Keratinocyte (primary cell): ENCODE results near the gene CLRN3. TPM values are rescaled to one million over a fixed set of nuclear protein-coding genes. Genes with fewer than 3 reads are reported as not detected.

ENCODE experiments used
- DNase-seq: peaks from one replicate; pipeline ENCODE4 v3.0.0-alpha.2; 2011; ENCODE audit warnings: low read depth, missing footprints, low spot score
- FAIRE-seq: peaks from 2 replicates; lab custom pipeline; 2011; peaks lifted over from hg19 to GRCh38; lab: Jason Lieb, UNC
- H2AFZ ChIP-seq: 2 replicates; pipeline ENCODE4 v1.6.0; 2012; ENCODE audit warnings: low read length, control low read depth, inconsistent platforms; ENCODE audit not compliant: control insufficient read depth
- H3K27ac ChIP-seq: 2 replicates; pipeline ENCODE4 v1.5.1; 2011; ENCODE audit warnings: low read length; ENCODE audit not compliant: control insufficient read depth, insufficient read depth
- H3K27me3 ChIP-seq: 3 replicates; pipeline ENCODE4 v1.6.0; 2011; ENCODE audit warnings: low read length; ENCODE audit not compliant: control insufficient read depth, insufficient read depth; ENCODE audit errors: extremely low read depth
- H3K36me3 ChIP-seq, 2 experiments: 2 replicates in 1 of 2; 3 replicates in 1 of 2; pipeline ENCODE4 v1.5.1; 2011; ENCODE audit warnings: low read length in 2 of 2, mild to moderate bottlenecking in 1 of 2; ENCODE audit not compliant: control insufficient read depth in 2 of 2, insufficient read depth in 2 of 2; ENCODE audit errors: extremely low read depth in 1 of 2
- H3K4me1 ChIP-seq: 3 replicates; pipeline ENCODE4 v1.5.1; 2011; ENCODE audit warnings: low read length; ENCODE audit not compliant: control insufficient read depth, insufficient read depth; ENCODE audit errors: extremely low read depth
- H3K4me2 ChIP-seq: 3 replicates; pipeline ENCODE4 v1.6.0; 2011; ENCODE audit warnings: low read depth, low read length; ENCODE audit not compliant: control insufficient read depth, insufficient read depth; ENCODE audit errors: extremely low read depth
- H3K4me3 ChIP-seq, 3 experiments: fragments of 200-600 bp in 1 of 3; sonication (generic) in 1 of 3; 2 replicates in 2 of 3; 3 replicates in 1 of 3; pipeline ENCODE4 v1.5.1; 2011 to 2016; ENCODE audit warnings: low read length in 3 of 3, mild to moderate bottlenecking in 3 of 3, control low read depth in 2 of 3, inconsistent platforms in 1 of 3, low read depth in 1 of 3, mixed read lengths in 1 of 3, mixed run types in 1 of 3, moderate library complexity in 1 of 3; ENCODE audit not compliant: control insufficient read depth in 2 of 3, insufficient read depth in 2 of 3; ENCODE audit errors: extremely low read depth in 1 of 3
- H3K79me2 ChIP-seq: 2 replicates; pipeline ENCODE4 v1.6.0; 2012; ENCODE audit warnings: low read length; ENCODE audit not compliant: control insufficient read depth, insufficient read depth
- H3K9ac ChIP-seq: 3 replicates; pipeline ENCODE4 v1.6.0; 2011; ENCODE audit warnings: low read length; ENCODE audit not compliant: control insufficient read depth, insufficient read depth; ENCODE audit errors: extremely low read depth
- H3K9me1 ChIP-seq: 3 replicates; pipeline ENCODE4 v1.6.0; 2011; ENCODE audit warnings: low read length; ENCODE audit not compliant: control insufficient read depth, insufficient read depth; ENCODE audit errors: extremely low read depth
- H3K9me3 ChIP-seq: 2 replicates; pipeline ENCODE4 v1.5.1; 2012; ENCODE audit warnings: low read depth, low read length; ENCODE audit not compliant: control insufficient read depth
- H4K20me1 ChIP-seq: 3 replicates; pipeline ENCODE4 v1.6.0; 2011; ENCODE audit warnings: low read length; ENCODE audit not compliant: control insufficient read depth, insufficient read depth; ENCODE audit errors: extremely low read depth
- CTCF ChIP-seq, 3 experiments: IDR thresholded peaks in 1 of 3; conservative IDR thresholded peaks in 1 of 3; optimal IDR thresholded peaks in 1 of 3; 2 replicates in 2 of 3; 3 replicates in 1 of 3; pipeline versions ENCODE3 to v1.5.1; 2011; ENCODE audit warnings: low read length in 3 of 3, mild to moderate bottlenecking in 3 of 3, moderate library complexity in 2 of 3, control low read depth in 1 of 3, inconsistent platforms in 1 of 3; ENCODE audit not compliant: insufficient read depth in 2 of 3; ENCODE audit errors: extremely low read depth in 1 of 3
- EZH2 ChIP-seq: IDR thresholded peaks from one replicate; pipeline ENCODE4 v1.6.1; 2012; ENCODE audit warnings: inconsistent platforms, mild to moderate bottlenecking, low read length, moderate library complexity
- dilution Hi-C: fragments of 300-500 bp; cut with MboI; formaldehyde crosslinking; loops from one replicate; pipeline ENCODE4 v1.7.0; 2020; ENCODE audit warnings: low sequenced_read_pairs; ENCODE audit not compliant: extremely low pct_ligation_motif_present
- polyA plus RNA-seq, 5 experiments: library from polyadenylated mRNA; depleted of rRNA in 3 of 5; stranded (reverse) in 3 of 5; stranded (forward) in 1 of 5; unstranded in 1 of 5; fragments of >200 nt; gene quantifications; 1 replicate in 1 of 5; 2 replicates in 3 of 5; 3 replicates in 1 of 5; pipeline versions ENCODE4 v1.2.1 to v1.2.3, GENCODE V29; 2011 to 2012; ENCODE audit warnings: missing spikeins in 2 of 5, low read depth in 1 of 5, low replicate concordance in 1 of 5

Gene CLRN3
- polyA plus RNA-seq, 1 donor (not counting 4 experiments of a cell fraction or from before 2014, with no cell fraction given), result not detected

DNA sequence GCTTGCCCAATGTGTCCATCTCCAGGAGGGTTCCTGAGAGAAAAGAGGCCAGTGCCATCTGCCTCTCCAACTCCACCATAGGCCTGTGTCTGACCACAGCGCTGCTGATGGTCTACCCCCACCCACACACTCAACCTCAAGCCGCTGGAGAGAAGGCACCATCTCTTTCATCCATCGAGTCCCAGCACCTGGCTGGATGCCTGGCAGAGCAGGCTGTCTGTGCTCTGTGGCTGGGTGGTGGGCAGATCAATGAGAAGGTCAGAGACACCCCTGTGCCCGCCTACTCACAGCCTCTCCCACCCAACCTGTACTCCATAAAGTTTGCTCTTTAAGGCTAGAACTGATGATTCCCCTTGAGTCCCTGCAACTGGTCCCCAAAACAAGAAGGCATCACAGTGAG is 58.0 kb downstream of the CLRN3 start:
- peaks cover 2% of the 10 kb centered on the region for H4K20me1 ChIP-seq
- H3K36me3 ChIP-seq, result no peaks in the 10 kb centered on the region
- H3K4me3 ChIP-seq, result no peak overlapping the region
- DNase-seq (no peak), FAIRE-seq (no peak)
- H3K27me3 ChIP-seq, result peaks cover 4% of the 10 kb centered on the region
- H3K79me2 ChIP-seq, result no peaks in the 10 kb centered on the region
- TF ChIP-seq CTCF (optimal IDR thresholded peaks at IDR 0.05 in 1 of 3, IDR thresholded peaks at IDR 0.05 in 1 of 3, conservative IDR thresholded peaks at IDR 0.05 in 1 of 3; ENCODE audit: extremely low read depth in 1 of 3, insufficient read depth in 2 of 3, low read length in 3 of 3) (no peak), EZH2 (no peak)
- no peak overlapping the region for H3K27ac ChIP-seq
- no peak overlapping the region for H2AFZ ChIP-seq
- dilution Hi-C loops, result no loop called here
- H3K9me1 ChIP-seq, result no peaks in the 10 kb centered on the region
- H3K9ac ChIP-seq, result no peak overlapping the region
- no peaks in the 10 kb centered on the region for H3K9me3 ChIP-seq
- no peak overlapping the region for H3K4me2 ChIP-seq
- H3K4me1 ChIP-seq, result no peaks in the 10 kb centered on the region

GRCh38 chr10:127834221-127834620 is 58.5 kb downstream of the CLRN3 start:
- no peaks in the 10 kb centered on the region for H3K4me1 ChIP-seq
- no peak for TF ChIP-seq CTCF (optimal IDR thresholded peaks at IDR 0.05 in 1 of 3, IDR thresholded peaks at IDR 0.05 in 1 of 3, conservative IDR thresholded peaks at IDR 0.05 in 1 of 3; ENCODE audit: extremely low read depth in 1 of 3, insufficient read depth in 2 of 3, low read length in 3 of 3)
- TF ChIP-seq EZH2, result no peak
- FAIRE-seq (no peak), DNase-seq (no peak)
- no peaks in the 10 kb centered on the region for H3K9me3 ChIP-seq
- H4K20me1 ChIP-seq, result peaks cover 2% of the 10 kb centered on the region
- no peak overlapping the region for H3K9ac ChIP-seq
- H3K27me3 ChIP-seq, result peaks cover 4% of the 10 kb centered on the region
- H3K36me3 ChIP-seq, result no peaks in the 10 kb centered on the region
- H3K79me2 ChIP-seq, result no peaks in the 10 kb centered on the region
- no peak overlapping the region for H3K27ac ChIP-seq
- H3K9me1 ChIP-seq, result no peaks in the 10 kb centered on the region
- no peak overlapping the region for H3K4me2 ChIP-seq
- no peak overlapping the region for H2AFZ ChIP-seq
- no peak overlapping the region for H3K4me3 ChIP-seq
- dilution Hi-C loops, result no loop called here
